Chondrocyte (in vitro differentiated cells): ENCODE results near the gene ANTXR1. TPM values are rescaled to one million over a fixed set of nuclear protein-coding genes. Genes with fewer than 3 reads are reported as not detected.
A peak's percentile ranks its signal among the peaks of the same experiment; 100 is the strongest.

Experiments
- DNase-seq: peaks from one replicate; pipeline ENCODE4 v3.0.0; 2021; ENCODE audit warnings: mixed read lengths, low spot score
- H3K27ac Mint-ChIP-seq: one replicate; pipeline ENCODE4 v1.8.0; 2021; ENCODE audit warnings: mild to moderate bottlenecking, moderate library complexity, mixed read lengths; ENCODE audit not compliant: unreplicated experiment
- H3K27me3 Mint-ChIP-seq: 2 replicates; pipeline ENCODE4 v1.8.0; 2021; ENCODE audit warnings: low read depth, mixed read lengths
- H3K36me3 Mint-ChIP-seq: 2 replicates; pipeline ENCODE4 v1.8.0; 2021; ENCODE audit warnings: low read depth, mixed read lengths
- H3K4me1 Mint-ChIP-seq: 2 replicates; pipeline ENCODE4 v1.8.0; 2021; ENCODE audit warnings: low read depth, mild to moderate bottlenecking, mixed read lengths
- H3K4me3 Mint-ChIP-seq: one replicate; pipeline ENCODE4 v1.8.0; 2021; ENCODE audit warnings: mild to moderate bottlenecking, moderate library complexity, mixed read lengths; ENCODE audit not compliant: unreplicated experiment
- H3K9me3 Mint-ChIP-seq: 2 replicates; pipeline ENCODE4 v1.8.0; 2021; ENCODE audit warnings: low read depth, mixed read lengths
- total RNA-seq: library from RNA; stranded (reverse); gene quantifications from 3 replicates; pipeline ENCODE4 v1.2.1, GENCODE V29; 2021
- TF ChIP-seq, protein P1 (sequence below): fragments of 200-600 bp; sonication (generic); IDR thresholded peaks from 2 replicates; pipeline ENCODE4 v1.5.0; 2021; ENCODE audit warnings: antibody characterized with exemption, mild to moderate bottlenecking, moderate library complexity

Gene ANTXR1
- total RNA-seq, 1 donor from 2014 or later, result 351 TPM

DNA sequence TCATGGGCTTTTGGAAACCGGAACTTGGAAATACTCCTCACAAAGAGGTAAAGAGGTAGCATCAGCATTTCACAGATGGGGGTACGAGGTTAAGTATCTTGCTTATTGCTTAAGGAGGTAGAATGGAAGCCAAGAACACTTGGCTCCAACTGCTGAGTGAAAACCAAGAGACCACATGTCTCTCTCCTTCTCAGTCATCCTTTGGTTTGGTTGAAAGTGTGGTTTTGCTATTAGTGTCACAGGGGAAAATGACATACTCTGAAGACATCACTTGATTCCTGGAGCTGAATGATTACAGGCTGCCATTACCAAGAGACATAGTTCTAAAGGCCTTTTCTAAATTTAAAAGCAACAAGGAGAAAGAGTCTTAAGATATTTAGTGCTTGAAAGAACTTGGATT is 41.5 kb downstream of the ANTXR1 start:
- H3K27ac Mint-ChIP-seq, result no peak overlapping the region
- peaks cover 25% of the 10 kb centered on the region for H3K4me1 Mint-ChIP-seq
- peaks cover 12% of the 10 kb centered on the region for H3K9me3 Mint-ChIP-seq
- no peak overlapping the region for H3K4me3 Mint-ChIP-seq
- no peak for DNase-seq
- TF ChIP-seq, protein P1, sequence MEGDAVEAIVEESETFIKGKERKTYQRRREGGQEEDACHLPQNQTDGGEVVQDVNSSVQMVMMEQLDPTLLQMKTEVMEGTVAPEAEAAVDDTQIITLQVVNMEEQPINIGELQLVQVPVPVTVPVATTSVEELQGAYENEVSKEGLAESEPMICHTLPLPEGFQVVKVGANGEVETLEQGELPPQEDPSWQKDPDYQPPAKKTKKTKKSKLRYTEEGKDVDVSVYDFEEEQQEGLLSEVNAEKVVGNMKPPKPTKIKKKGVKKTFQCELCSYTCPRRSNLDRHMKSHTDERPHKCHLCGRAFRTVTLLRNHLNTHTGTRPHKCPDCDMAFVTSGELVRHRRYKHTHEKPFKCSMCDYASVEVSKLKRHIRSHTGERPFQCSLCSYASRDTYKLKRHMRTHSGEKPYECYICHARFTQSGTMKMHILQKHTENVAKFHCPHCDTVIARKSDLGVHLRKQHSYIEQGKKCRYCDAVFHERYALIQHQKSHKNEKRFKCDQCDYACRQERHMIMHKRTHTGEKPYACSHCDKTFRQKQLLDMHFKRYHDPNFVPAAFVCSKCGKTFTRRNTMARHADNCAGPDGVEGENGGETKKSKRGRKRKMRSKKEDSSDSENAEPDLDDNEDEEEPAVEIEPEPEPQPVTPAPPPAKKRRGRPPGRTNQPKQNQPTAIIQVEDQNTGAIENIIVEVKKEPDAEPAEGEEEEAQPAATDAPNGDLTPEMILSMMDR, result no peak
- H3K36me3 Mint-ChIP-seq, result peaks cover 17% of the 10 kb centered on the region
- H3K27me3 Mint-ChIP-seq, result no peaks in the 10 kb centered on the region

DNA sequence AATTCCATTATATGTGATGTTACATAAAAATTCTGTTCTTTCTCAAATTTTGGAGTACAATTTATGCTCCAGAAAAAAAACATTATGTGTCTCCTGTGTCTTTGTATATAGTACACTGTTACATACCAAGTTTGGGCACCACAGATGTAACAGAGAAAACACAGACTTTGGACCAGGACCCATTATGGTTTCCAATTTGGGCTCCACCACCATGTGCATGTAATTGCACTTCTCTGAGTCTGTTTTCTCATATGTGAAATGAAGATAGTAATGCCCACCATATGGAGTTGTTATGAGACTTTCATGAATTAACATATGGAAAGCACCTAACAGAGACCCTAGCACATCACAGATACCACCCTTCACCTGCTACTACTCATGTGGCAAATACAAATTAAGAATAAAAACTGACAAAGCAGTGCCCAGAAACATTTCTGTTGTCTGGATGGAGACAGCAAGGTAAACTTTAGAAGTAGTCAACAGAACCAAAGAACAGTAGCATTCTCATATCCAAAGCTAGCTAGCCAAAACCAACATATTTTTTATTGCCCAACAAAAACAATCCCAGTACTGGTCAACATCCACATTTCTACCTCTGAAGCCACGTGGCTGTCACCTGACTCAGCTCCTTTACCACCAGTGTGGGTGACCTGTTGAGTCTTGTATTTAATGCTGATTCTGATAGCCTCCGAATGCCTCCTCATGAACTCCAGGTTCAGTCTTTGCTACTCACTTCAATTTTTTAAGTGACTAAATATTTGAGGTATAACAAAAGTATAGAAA is 42.9 kb downstream of the ANTXR1 start:
- H3K27ac Mint-ChIP-seq, result no peak overlapping the region
- peaks cover 28% of the 10 kb centered on the region for H3K4me1 Mint-ChIP-seq
- DNase-seq, result no peak
- no peaks in the 10 kb centered on the region for H3K27me3 Mint-ChIP-seq
- H3K36me3 Mint-ChIP-seq, result peaks cover 26% of the 10 kb centered on the region
- no peak overlapping the region for H3K4me3 Mint-ChIP-seq
- peaks cover 12% of the 10 kb centered on the region for H3K9me3 Mint-ChIP-seq
- TF ChIP-seq, protein P1, result no peak

DNA sequence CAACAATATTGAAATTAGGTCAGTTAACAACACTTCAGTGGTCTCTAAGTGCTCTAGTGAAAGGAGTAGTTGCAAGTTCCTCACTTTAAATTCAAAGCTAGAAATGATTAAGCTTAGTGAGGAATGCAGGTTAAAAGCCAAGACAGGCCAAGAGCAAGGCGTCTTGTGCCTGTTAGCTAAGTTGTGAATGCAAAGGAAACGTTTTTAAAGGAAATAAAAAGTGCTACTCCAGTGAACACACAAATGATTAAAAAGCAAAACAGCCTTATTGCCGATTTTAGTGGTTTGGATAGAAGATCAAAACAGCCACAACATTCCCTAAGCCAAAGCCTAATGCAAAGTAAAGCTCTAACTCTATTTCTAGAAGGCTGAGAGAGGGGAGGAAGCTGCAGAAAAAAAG is 44.7 kb downstream of the ANTXR1 start:
- Mint-ChIP-seq H3K9me3 (peaks cover 12% of the 10 kb centered on the region), H3K36me3 (peaks cover 29% of the 10 kb centered on the region), H3K4me3 (no peak overlapping the region), H3K27ac (peak overlapping the region; percentile 50), H3K27me3 (no peaks in the 10 kb centered on the region), H3K4me1 (peaks cover 46% of the 10 kb centered on the region)
- TF ChIP-seq, protein P1, result no peak
- DNase-seq, result no peak

DNA sequence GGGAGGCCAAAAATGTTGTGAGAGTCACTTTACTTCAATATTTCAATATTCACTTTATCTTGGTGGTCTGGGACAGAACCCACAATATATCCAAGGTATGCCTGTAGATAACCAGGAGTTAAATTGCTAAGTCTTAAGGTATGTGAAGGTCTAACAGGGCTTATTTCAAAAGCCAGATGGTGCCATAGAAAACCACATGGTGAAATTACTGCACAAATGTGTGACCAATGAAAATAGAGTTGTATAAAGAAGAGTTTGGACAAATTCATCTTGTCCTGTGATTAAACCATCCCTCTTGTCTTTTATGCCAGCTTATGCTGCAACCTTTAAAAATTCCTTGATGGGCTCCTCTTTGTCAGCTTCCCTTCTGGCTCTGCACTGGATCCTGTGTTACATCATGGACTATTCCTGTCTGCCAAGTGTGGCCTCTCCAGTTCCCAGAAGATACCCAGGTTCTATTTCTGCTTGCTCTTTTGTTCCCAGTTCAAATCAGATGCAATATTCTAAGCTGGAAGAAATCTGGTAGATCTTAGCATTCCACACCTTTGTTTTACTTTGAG is 46.8 kb downstream of the ANTXR1 start:
- peaks cover 36% of the 10 kb centered on the region for H3K4me1 Mint-ChIP-seq
- H3K36me3 Mint-ChIP-seq, result peaks cover 36% of the 10 kb centered on the region
- no peak overlapping the region for H3K27ac Mint-ChIP-seq
- peaks cover 20% of the 10 kb centered on the region for H3K9me3 Mint-ChIP-seq
- DNase-seq, result no peak
- no peak overlapping the region for H3K4me3 Mint-ChIP-seq
- H3K27me3 Mint-ChIP-seq, result no peaks in the 10 kb centered on the region
- TF ChIP-seq, protein P1, result no peak

DNA sequence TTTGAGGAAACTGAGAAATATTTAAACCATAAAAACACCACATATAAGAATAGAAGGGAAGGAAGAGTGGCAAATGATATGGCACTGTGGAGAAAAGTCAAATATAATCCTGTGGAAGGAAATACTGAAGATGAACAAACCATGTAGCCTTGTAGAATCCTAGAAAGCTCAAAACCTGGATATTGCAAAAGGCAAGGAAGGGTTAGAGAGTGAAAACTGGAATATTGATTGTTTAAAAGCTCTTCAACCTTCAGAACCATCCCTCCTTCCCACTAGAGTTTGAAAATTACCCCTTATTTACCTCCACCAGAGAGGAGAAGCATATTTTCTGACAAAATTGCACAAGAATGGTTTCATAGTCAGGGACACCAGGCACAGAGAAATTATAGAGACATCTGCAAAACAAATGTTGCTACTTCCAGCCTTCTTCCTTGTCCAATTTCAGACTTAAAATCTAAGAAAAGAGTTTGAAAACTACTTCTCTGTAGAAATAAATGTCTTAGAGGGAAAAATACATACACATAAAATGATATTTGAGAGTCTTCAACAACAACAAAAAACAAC is 48.0 kb downstream of the ANTXR1 start:
- H3K27ac Mint-ChIP-seq, result peak overlapping the region; percentile 60
- H3K4me3 Mint-ChIP-seq, result no peak overlapping the region
- no peak for DNase-seq
- H3K4me1 Mint-ChIP-seq, result peaks cover 40% of the 10 kb centered on the region
- H3K36me3 Mint-ChIP-seq, result peaks cover 37% of the 10 kb centered on the region
- peaks cover 20% of the 10 kb centered on the region for H3K9me3 Mint-ChIP-seq
- no peaks in the 10 kb centered on the region for H3K27me3 Mint-ChIP-seq
- TF ChIP-seq, protein P1, result no peak
